SK-N-SH (cell line): ENCODE measurements around the gene ARFIP1. TPM values are rescaled to one million over a fixed set of nuclear protein-coding genes. Genes with fewer than 3 reads are reported as not detected.

Source experiments
- CTCF ChIA-PET: fragments of 300-600, 350-600 bp; formaldehyde crosslinking; extraction: SDS; loops from one replicate; lab custom pipeline; 2021; lab: Yijun Ruan, JAX
- POLR2A ChIA-PET: fragments of 350-600 bp; sonication (Branson Sonifier 250); formaldehyde crosslinking; extraction: SDS; loops from one replicate; lab custom pipeline; 2020; ENCODE audit warnings: antibody characterized with exemption, inconsistent platforms; lab: Yijun Ruan, JAX
- DNase-seq: peaks from one replicate; pipeline ENCODE4 v3.0.0; 2012
- H2AFZ ChIP-seq: fragments of 200-600 bp; sonication (generic); 2 replicates; pipeline ENCODE4 v1.8.1; 2016; ENCODE audit warnings: antibody characterized with exemption, mild to moderate bottlenecking, low read depth
- H3F3A ChIP-seq: fragments of 200-600 bp; sonication (generic); replicated peaks from 2 replicates; pipeline ENCODE3; 2016; ENCODE audit warnings: antibody characterized with exemption, mild to moderate bottlenecking; ENCODE audit not compliant: insufficient read depth
- H3K27ac ChIP-seq, 2 experiments: fragments of 200-500 bp in 1 of 2; fragments of 200-600 bp in 1 of 2; sonication (Bioruptor generic) in 1 of 2; sonication (generic), shearing (Covaris generic) in 1 of 2; 2 replicates each; pipeline versions ENCODE4 v1.5.1 to v1.6.1; 2014 to 2016; ENCODE audit warnings: low read depth in 2 of 2, inconsistent platforms in 1 of 2, low read length in 1 of 2, mild to moderate bottlenecking in 1 of 2, mixed read lengths in 1 of 2
- H3K27me3 ChIP-seq: fragments of 200-600 bp; sonication (generic), shearing (Covaris generic); 2 replicates; pipeline ENCODE4 v1.6.1; 2016; ENCODE audit warnings: mixed run types; ENCODE audit not compliant: insufficient read depth
- H3K36me3 ChIP-seq, 2 experiments: fragments of 200-500 bp in 1 of 2; fragments of 200-600 bp in 1 of 2; sonication (Bioruptor generic) in 1 of 2; sonication (generic) in 1 of 2; replicated peaks in 1 of 2; 2 replicates each; pipeline versions ENCODE3 to v1.5.1; 2014 to 2016; ENCODE audit warnings: low read length in 1 of 2, mild to moderate bottlenecking in 1 of 2; ENCODE audit not compliant: insufficient read depth in 2 of 2, control insufficient read depth in 1 of 2
- H3K4me1 ChIP-seq, 2 experiments: fragments of 200-500 bp in 1 of 2; fragments of 200-600 bp in 1 of 2; sonication (Bioruptor generic) in 1 of 2; sonication (generic), shearing (Covaris generic) in 1 of 2; 2 replicates each; pipeline versions ENCODE4 v1.5.1 to v1.6.1; 2014 to 2016; ENCODE audit warnings: low read depth in 1 of 2, low read length in 1 of 2, mixed run types in 1 of 2; ENCODE audit not compliant: insufficient read depth in 2 of 2, control insufficient read depth in 1 of 2
- H3K4me2 ChIP-seq: fragments of 200-600 bp; sonication (generic), shearing (Covaris generic); 2 replicates; pipeline ENCODE4 v1.6.1; 2017; ENCODE audit warnings: mixed run types
- H3K4me3 ChIP-seq, 2 experiments: fragments of 200-500 bp in 1 of 2; fragments of 200-600 bp in 1 of 2; sonication (Bioruptor generic) in 1 of 2; sonication (generic), shearing (Covaris generic) in 1 of 2; 2 replicates each; pipeline versions ENCODE4 v1.5.1 to v1.8.1; 2014 to 2016; ENCODE audit warnings: low read depth in 2 of 2, inconsistent platforms in 1 of 2, low read length in 1 of 2, mild to moderate bottlenecking in 1 of 2, mixed read lengths in 1 of 2, moderate library complexity in 1 of 2
- H3K79me2 ChIP-seq: fragments of 200-600 bp; sonication (generic); 2 replicates; pipeline ENCODE4 v1.8.1; 2017; ENCODE audit warnings: mild to moderate bottlenecking; ENCODE audit not compliant: insufficient read depth
- H3K9ac ChIP-seq: fragments of 200-600 bp; sonication (generic); 2 replicates; pipeline ENCODE4 v1.6.1; 2017; ENCODE audit warnings: mixed run types
- H3K9me2 ChIP-seq: fragments of 200-600 bp; sonication (generic); 2 replicates; pipeline ENCODE4 v1.6.1; 2017; ENCODE audit warnings: mixed run types
- H3K9me3 ChIP-seq: fragments of 200-600 bp; sonication (generic); 2 replicates; pipeline ENCODE4 v1.6.1; 2017; ENCODE audit warnings: mixed run types, mild to moderate bottlenecking, moderate library complexity
- H4K20me1 ChIP-seq: fragments of 200-600 bp; sonication (generic); 2 replicates; pipeline ENCODE4 v1.6.1; 2017; ENCODE audit warnings: mild to moderate bottlenecking, mixed run types; ENCODE audit not compliant: insufficient read depth
- CHD2 ChIP-seq: fragments of 150-350 bp; IDR thresholded peaks from 2 replicates; pipeline ENCODE4 v1.6.1; 2018; ENCODE audit warnings: low read length; ENCODE audit not compliant: partially characterized antibody
- CTCF ChIP-seq: fragments of 200-600 bp; sonication (generic); IDR thresholded peaks from 2 replicates; pipeline ENCODE4 v1.6.1; 2017; ENCODE audit warnings: antibody characterized with exemption, mild to moderate bottlenecking, moderate library complexity
- EP300 ChIP-seq, 2 experiments: IDR thresholded peaks; 2 replicates each; pipeline versions ENCODE4 v1.4.0 to v1.6.1; 2012; ENCODE audit warnings: borderline replicate concordance in 1 of 2, low read depth in 1 of 2, low read length in 1 of 2
- EZH2phosphoT487 ChIP-seq: fragments of 200-600 bp; sonication (generic); IDR thresholded peaks from 2 replicates; pipeline ENCODE4 v1.6.1; 2017; ENCODE audit warnings: low read depth, mixed run types, mild to moderate bottlenecking, antibody characterized with exemption, moderate library complexity, borderline replicate concordance
- FOXJ3 ChIP-seq: sonication (generic); formaldehyde crosslinking; IDR thresholded peaks from 2 replicates; pipeline ENCODE4 v1.5.1; 2020; ENCODE audit warnings: mild to moderate bottlenecking, missing genetic modification reagents
- FOXM1 ChIP-seq: IDR thresholded peaks from 2 replicates; pipeline ENCODE4 v1.4.0; 2012; ENCODE audit warnings: low read depth, mild to moderate bottlenecking
- NFIC ChIP-seq: IDR thresholded peaks from 2 replicates; pipeline ENCODE4 v1.4.0; 2012; ENCODE audit warnings: borderline replicate concordance
- POLR2AphosphoS5 ChIP-seq: IDR thresholded peaks from 2 replicates; pipeline ENCODE4 v1.6.1; 2012; ENCODE audit warnings: low read depth, low read length
- RAD21 ChIP-seq: IDR thresholded peaks from 2 replicates; pipeline ENCODE4 v1.6.1; 2012; ENCODE audit warnings: mild to moderate bottlenecking, low read length
- RXRA ChIP-seq: IDR thresholded peaks from 2 replicates; pipeline ENCODE4 v1.4.0; 2012; ENCODE audit warnings: low read depth, mild to moderate bottlenecking, borderline replicate concordance
- TAF1 ChIP-seq: IDR thresholded peaks from 2 replicates; pipeline ENCODE4 v1.6.1; 2012; ENCODE audit warnings: low read depth, mild to moderate bottlenecking, low read length, moderate library complexity, borderline replicate concordance
- TCF12 ChIP-seq: IDR thresholded peaks from 2 replicates; pipeline ENCODE4 v1.4.0; 2012
- TEAD4 ChIP-seq: IDR thresholded peaks from 2 replicates; pipeline ENCODE4 v1.4.0; 2012; ENCODE audit warnings: mild to moderate bottlenecking, borderline replicate concordance; ENCODE audit not compliant: insufficient read depth
- ZBTB33 ChIP-seq: IDR thresholded peaks from 2 replicates; pipeline ENCODE4 v1.4.0; 2012; ENCODE audit warnings: low read depth, borderline replicate concordance
- WGBS: methylation state at CpG from one replicate; pipeline ENCODE4 v1.1.6; 2017; ENCODE audit warnings: low lambda C conversion rate; 5-methylcytosine and 5-hydroxymethylcytosine counted together
- polyA plus RNA-seq, 3 experiments: library from polyadenylated mRNA; depleted of rRNA; stranded (reverse); fragments of >200 nt; gene quantifications; 2 replicates each; pipeline ENCODE4 v1.2.3, GENCODE V29; 2012
- TF ChIP-seq, protein P1 (sequence below): fragments of 150-350 bp; IDR thresholded peaks from 2 replicates; pipeline ENCODE4 v1.6.1; 2017; ENCODE audit warnings: antibody characterized with exemption, low read length, low read depth, borderline replicate concordance

Gene ARFIP1
- polyA plus RNA-seq, 1 of the 3 experiments (the other 2 are of a cell fraction) = 15.7 TPM

- Histone ChIP-seq H3K79me2 (no peaks in the 10 kb centered on the region), H3F3A (no peaks in the 10 kb centered on the region), H3K4me2 (no peak overlapping the region), H3K4me3 (no peak overlapping the region), H3K9ac (no peak overlapping the region), H3K9me3 (no peaks in the 10 kb centered on the region), H3K36me3 (no peaks in the 10 kb centered on the region), H3K4me1 (peaks cover 0 to 4% of the 10 kb centered on the region in 2 experiments; a peak in 1 of 4 replicates), H3K9me2 (no peaks in the 10 kb centered on the region), H3K27me3 (no peaks in the 10 kb centered on the region; the same call in 1 of the 2 replicates), H4K20me1 (no peaks in the 10 kb centered on the region), H3K27ac (no peak overlapping the region), H2AFZ (no peak overlapping the region)
- WGBS = 70% methylated on average over 3 of the region's 3 CpGs
- TF ChIP-seq POLR2AphosphoS5 (no peak), RXRA (no peak), EZH2phosphoT487 (no peak), CHD2 (no peak), CTCF (no peak), FOXJ3 (CRISPR knock-in tag) (no peak), EP300 (IDR thresholded peaks at IDR 0.05; ENCODE audit: borderline replicate concordance in 1 of 2, low read depth in 1 of 2, low read length in 1 of 2) (no peak), TCF12 (no peak), TEAD4 (no peak), ZBTB33 (no peak)
- TF ChIP-seq, protein P1, sequence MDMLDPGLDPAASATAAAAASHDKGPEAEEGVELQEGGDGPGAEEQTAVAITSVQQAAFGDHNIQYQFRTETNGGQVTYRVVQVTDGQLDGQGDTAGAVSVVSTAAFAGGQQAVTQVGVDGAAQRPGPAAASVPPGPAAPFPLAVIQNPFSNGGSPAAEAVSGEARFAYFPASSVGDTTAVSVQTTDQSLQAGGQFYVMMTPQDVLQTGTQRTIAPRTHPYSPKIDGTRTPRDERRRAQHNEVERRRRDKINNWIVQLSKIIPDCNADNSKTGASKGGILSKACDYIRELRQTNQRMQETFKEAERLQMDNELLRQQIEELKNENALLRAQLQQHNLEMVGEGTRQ = no peak
- CTCF ChIA-PET = interaction anchor here (1.4 to 1.6 kb wide), 2 partner anchors 9 to 14 kb away, joined by 5 read pairs; no protein-coding TSS in a partner anchor
- no peak for DNase-seq
- POLR2A ChIA-PET = no interaction called here
Measured at GRCh38 chr4:152953514-152953913, 173.8 kb downstream of the ARFIP1 start.

GRCh38 chr4:152954741-152955140 is 175.0 kb downstream of the ARFIP1 start:
- POLR2A ChIA-PET = no interaction called here
- 31% methylated on average over 1 of the region's 1 CpG for WGBS
- H3K9me3 ChIP-seq = no peaks in the 10 kb centered on the region
- H3K79me2 ChIP-seq = no peaks in the 10 kb centered on the region
- H3K9ac ChIP-seq = no peak overlapping the region
- CTCF ChIA-PET = interaction anchor here (0.9 to 1.6 kb wide), 3 partner anchors 11 to 14 kb away, joined by 3 to 5 read pairs (median 5); no protein-coding TSS in a partner anchor
- H2AFZ ChIP-seq = no peak overlapping the region
- no peaks in the 10 kb centered on the region for H3K36me3 ChIP-seq
- H3F3A ChIP-seq = no peaks in the 10 kb centered on the region
- H3K4me1 ChIP-seq = peaks cover 0 to 4% of the 10 kb centered on the region in 2 experiments; a peak in 1 of 4 replicates
- no peaks in the 10 kb centered on the region; the same call in 1 of the 2 replicates for H3K27me3 ChIP-seq
- no peak overlapping the region for H3K4me3 ChIP-seq
- DNase-seq = no peak
- H3K27ac ChIP-seq = no peak overlapping the region
- H3K9me2 ChIP-seq = no peaks in the 10 kb centered on the region
- H4K20me1 ChIP-seq = no peaks in the 10 kb centered on the region
- H3K4me2 ChIP-seq = no peak overlapping the region
- no peak for TF ChIP-seq EP300 (IDR thresholded peaks at IDR 0.05; ENCODE audit: borderline replicate concordance in 1 of 2, low read depth in 1 of 2, low read length in 1 of 2)
- no peak for TF ChIP-seq TAF1
- no peak for TF ChIP-seq NFIC
- no peak for TF ChIP-seq CTCF
- no peak for TF ChIP-seq RAD21
- TF ChIP-seq FOXM1 = no peak
- TF ChIP-seq, protein P1 = no peak
